Measurements from ENCODE around the gene MAFG. TPM values are rescaled to one million over a fixed set of nuclear protein-coding genes. Genes with fewer than 3 reads are reported as not detected.

The MAFG gene
- total and polyA plus RNA-seq, 2 of the 13 experiments (the other 11 are each of a cell fraction or from before 2014, with no cell fraction given), result 14.5 to 20.0 TPM

GRCh38 chr17:81901167-81902022, 26.1 kb downstream of the MAFG start (continued):
- TF ChIP-seq HNRNPUL1 (IDR thresholded peaks at IDR 0.05; ENCODE audit: low read depth, low read length), result no peak
- no peak for TF ChIP-seq GTF3A (CRISPR knock-in tag; conservative IDR thresholded peaks at IDR 0.05)
- no peak for TF ChIP-seq USF2 (IDR thresholded peaks at IDR 0.05; ENCODE audit: low read depth, low read length)
- TF ChIP-seq USF2 (CRISPR knock-in tag; IDR thresholded peaks at IDR 0.05; ENCODE audit: borderline replicate concordance), result no peak
- no peak for TF ChIP-seq ZNF251 (CRISPR knock-in tag; IDR thresholded peaks at IDR 0.05)
- no peak for TF ChIP-seq CREBL2 (CRISPR knock-in tag; IDR thresholded peaks at IDR 0.05; ENCODE audit: borderline replicate concordance)
- no peak for TF ChIP-seq HBP1 (CRISPR knock-in tag; IDR thresholded peaks at IDR 0.05; ENCODE audit: low read depth)
- TF ChIP-seq MBNL3 (CRISPR knock-in tag; conservative IDR thresholded peaks at IDR 0.05), result no peak
- TF ChIP-seq NFE2 (CRISPR knock-in tag; IDR thresholded peaks at IDR 0.05), result no peak
- no peak for TF ChIP-seq NR0B2 (CRISPR knock-in tag; IDR thresholded peaks at IDR 0.05)
- no peak for TF ChIP-seq NAIF1 (CRISPR knock-in tag; IDR thresholded peaks at IDR 0.05; ENCODE audit: borderline replicate concordance)
- TF ChIP-seq ZNF136 (CRISPR knock-in tag; IDR thresholded peaks at IDR 0.05; ENCODE audit: low read depth), result no peak
- no peak for TF ChIP-seq ZSCAN22 (CRISPR knock-in tag; IDR thresholded peaks at IDR 0.05)
- no peak for TF ChIP-seq KMT2B (CRISPR knock-in tag; IDR thresholded peaks at IDR 0.05)
- no peak for TF ChIP-seq ZMYM2 (CRISPR knock-in tag; IDR thresholded peaks at IDR 0.05)
- TF ChIP-seq U2AF1 (optimal IDR thresholded peaks at IDR 0.05; ENCODE audit: low read depth, low read length), result no peak
- no peak for TF ChIP-seq ZNF546 (CRISPR knock-in tag; conservative IDR thresholded peaks at IDR 0.05)
- TF ChIP-seq MXI1 (IDR thresholded peaks at IDR 0.05; ENCODE audit: borderline replicate concordance, low read depth, low read length), result no peak
- no peak for TF ChIP-seq NFKB2 (CRISPR knock-in tag; IDR thresholded peaks at IDR 0.05; ENCODE audit: borderline replicate concordance)
- TF ChIP-seq NFYB (CRISPR knock-in tag; IDR thresholded peaks at IDR 0.05), result no peak
- no peak for TF ChIP-seq ZNF225 (CRISPR knock-in tag; IDR thresholded peaks at IDR 0.05)
- TF ChIP-seq GATA4 (IDR thresholded peaks at IDR 0.05; ENCODE audit: borderline replicate concordance, low read depth), result no peak
- TF ChIP-seq DBP (CRISPR knock-in tag; IDR thresholded peaks at IDR 0.05; ENCODE audit: not compliant biosample characterization), result no peak
- TF ChIP-seq IRF2 (CRISPR knock-in tag; IDR thresholded peaks at IDR 0.05), result no peak
- no peak for TF ChIP-seq HES4 (CRISPR knock-in tag; IDR thresholded peaks at IDR 0.05; ENCODE audit: borderline replicate concordance)
- TF ChIP-seq NR1H2 (CRISPR knock-in tag; IDR thresholded peaks at IDR 0.05; ENCODE audit: borderline replicate concordance, low read depth), result no peak

Data from HepG2 (cell line).